Measurements from ENCODE around the gene JAZF1. TPM values are rescaled to one million over a fixed set of nuclear protein-coding genes. Genes with fewer than 3 reads are reported as not detected.

The JAZF1 gene
- total and polyA plus RNA-seq, 2 of the 8 experiments (the other 6 are each of a cell fraction or from before 2014, with no cell fraction given) = 2.6 to 21.8 TPM

DNA sequence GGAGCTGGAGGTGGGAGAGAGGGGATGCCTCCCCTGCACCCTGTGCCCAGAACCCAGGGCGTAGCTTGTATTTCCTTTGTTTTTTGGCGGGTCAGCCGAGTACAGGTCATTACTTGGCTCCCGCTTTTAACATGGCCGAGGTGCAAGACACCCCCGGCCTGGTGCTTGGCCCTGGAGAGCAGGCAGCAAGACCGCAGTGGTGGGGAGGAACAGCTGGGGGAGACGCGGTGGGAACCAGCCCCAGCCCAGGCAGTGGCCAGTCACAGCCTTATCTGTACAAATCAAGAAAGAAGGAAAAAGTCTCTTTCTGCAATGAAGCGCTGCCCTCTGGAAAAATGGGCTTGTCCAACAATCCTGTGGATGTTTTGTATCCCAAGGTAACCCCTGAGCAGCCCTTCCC is 341.5 kb downstream of the JAZF1 start (continued):
- no peak for TF ChIP-seq EP300 (IDR thresholded peaks at IDR 0.05; ENCODE audit: borderline replicate concordance in 1 of 2, low read depth in 2 of 2, low read length in 2 of 2)
- no peak for TF ChIP-seq JUN (IDR thresholded peaks at IDR 0.05; ENCODE audit: low read depth, low read length)
- no peak for TF ChIP-seq CBX5 (IDR thresholded peaks at IDR 0.05; ENCODE audit: low read depth, low read length)
- no peak for TF ChIP-seq CHD1 (IDR thresholded peaks at IDR 0.05; ENCODE audit: low read depth, low read length)
- TF ChIP-seq CEBPB (IDR thresholded peaks at IDR 0.05; ENCODE audit: low read depth, low read length) = no peak

All from H1 (cell line).